GM12878 (cell line): ENCODE results near the gene ADAM30. TPM values are rescaled to one million over a fixed set of nuclear protein-coding genes. Genes with fewer than 3 reads are reported as not detected.

Experiments
- ATAC-seq: fragments of 200-7000 bp; cut with Tn5 transposase; 3 replicates; pipeline ENCODE4 v1.9.1; 2020; ENCODE audit warnings: mild to moderate bottlenecking, moderate library complexity
- BruUV-seq: library from RNA; stranded (reverse); fragments of 400-500 nt; replicated peaks from 2 replicates; lab custom pipeline; 2021; lab: Mats Ljungman, UMichigan
- CTCF ChIA-PET: fragments of 300-600 bp; sonication (Branson Sonifier 250); formaldehyde crosslinking; extraction: SDS; loops from one replicate; lab custom pipeline; 2021; ENCODE audit warnings: inconsistent platforms; lab: Yijun Ruan, JAX
- POLR2A ChIA-PET: fragments of 350-600 bp; formaldehyde crosslinking; extraction: SDS; loops from one replicate; lab custom pipeline; 2021; ENCODE audit warnings: inconsistent platforms; lab: Charles Lee
- RAD21 ChIA-PET: fragments of 300-600 bp; sonication (Branson Sonifier 250); formaldehyde crosslinking; loops from one replicate; lab custom pipeline; 2023; ENCODE audit warnings: antibody characterized with exemption; ENCODE audit not compliant: unreplicated experiment; lab: Charles Lee
- SMC1A ChIA-PET: fragments of 300-600 bp; sonication (Branson Sonifier 250); formaldehyde crosslinking; loops from one replicate; lab custom pipeline; 2023; ENCODE audit not compliant: unreplicated experiment, uncharacterized antibody; lab: Charles Lee
- DNase-seq: peaks from one replicate; pipeline ENCODE4 v3.0.0-alpha.2; 2011; ENCODE audit warnings: low read depth, low spot score
- FAIRE-seq: peaks from 3 replicates; lab custom pipeline; 2011; peaks lifted over from hg19 to GRCh38; lab: Jason Lieb, UNC
- H2AFZ ChIP-seq: 2 replicates; pipeline ENCODE4 v1.6.0; 2011; ENCODE audit warnings: low read depth, low read length, control low read depth; ENCODE audit not compliant: control insufficient read depth
- H3K27ac ChIP-seq: 2 replicates; pipeline ENCODE4 v1.5.1; 2011; ENCODE audit warnings: control low read depth; ENCODE audit not compliant: control insufficient read depth, insufficient read depth
- H3K27me3 ChIP-seq, 2 experiments: replicated peaks in 1 of 2; 2 replicates each; pipeline versions ENCODE4 v1.6.0 to v1.6.1; 2011; ENCODE audit warnings: low read length in 1 of 2; ENCODE audit not compliant: control insufficient read depth in 2 of 2, insufficient read depth in 2 of 2
- H3K36me3 ChIP-seq, 2 experiments: 2 replicates each; pipeline ENCODE4 v1.5.1; 2011; ENCODE audit warnings: low read length in 1 of 2; ENCODE audit not compliant: control insufficient read depth in 2 of 2, insufficient read depth in 2 of 2
- H3K4me1 ChIP-seq: 2 replicates; pipeline ENCODE4 v1.6.1; 2011; ENCODE audit warnings: mild to moderate bottlenecking, low read length, moderate library complexity, mixed read lengths; ENCODE audit not compliant: control insufficient read depth, insufficient read depth
- H3K4me2 ChIP-seq: 2 replicates; pipeline ENCODE4 v1.6.0; 2011; ENCODE audit warnings: control low read depth; ENCODE audit not compliant: control insufficient read depth, insufficient read depth
- H3K4me3 ChIP-seq: fragments of 200-600 bp; sonication (generic); 2 replicates; pipeline ENCODE4 v1.5.1; 2016
- H3K79me2 ChIP-seq: 2 replicates; pipeline ENCODE4 v1.6.0; 2011; ENCODE audit warnings: low read length; ENCODE audit not compliant: control insufficient read depth, insufficient read depth
- H3K9ac ChIP-seq: 2 replicates; pipeline ENCODE4 v1.8.0; 2011; ENCODE audit warnings: low read length, control low read depth, mixed read lengths; ENCODE audit not compliant: control insufficient read depth, insufficient read depth
- H3K9me3 ChIP-seq: replicated peaks from 3 replicates; pipeline ENCODE4 v1.5.1; 2011; ENCODE audit warnings: mild to moderate bottlenecking, low read length; ENCODE audit not compliant: control insufficient read depth, insufficient read depth
- H4K20me1 ChIP-seq: 2 replicates; pipeline ENCODE4 v1.6.0; 2011; ENCODE audit not compliant: control insufficient read depth, insufficient read depth
- CHD4 ChIP-seq: fragments of 200-600 bp; sonication (generic); IDR thresholded peaks from 2 replicates; pipeline ENCODE4 v1.6.1; 2016; ENCODE audit warnings: mild to moderate bottlenecking
- NR2C1 ChIP-seq: fragments of 450-650 bp; IDR thresholded peaks from 2 replicates; pipeline ENCODE4 v1.6.1; 2017; ENCODE audit warnings: antibody characterized with exemption, mild to moderate bottlenecking, moderate library complexity
- TCF7 ChIP-seq: IDR thresholded peaks from 2 replicates; pipeline ENCODE4 v1.6.1; 2014; ENCODE audit warnings: antibody characterized with exemption, borderline replicate concordance
- USF2 ChIP-seq: IDR thresholded peaks from 2 replicates; pipeline ENCODE4 v1.6.1; 2011; ENCODE audit warnings: low read depth, low read length, improper control_type of control experiment, borderline replicate concordance
- YBX1 ChIP-seq: fragments of 450-650 bp; IDR thresholded peaks from 2 replicates; pipeline ENCODE4 v1.6.1; 2016; ENCODE audit warnings: antibody characterized with exemption
- ZNF217 ChIP-seq: fragments of 450-650 bp; IDR thresholded peaks from 2 replicates; pipeline ENCODE4 v1.6.1; 2017; ENCODE audit warnings: antibody characterized with exemption, mild to moderate bottlenecking
- WGBS: methylation state at CpG from one replicate; pipeline ENCODE4 v1.1.6; 2016; ENCODE audit warnings: low lambda C conversion rate; ENCODE audit not compliant: insufficient replicate concordance, insufficient coverage; ENCODE audit errors: missing lambda C conversion rate; 5-methylcytosine and 5-hydroxymethylcytosine counted together
- in situ Hi-C: fragments of 300-500 bp; cut with MboI; formaldehyde crosslinking; loops from 9 replicates; pipeline ENCODE4 v1.14.3; 2018; ENCODE audit warnings: mixed read lengths
- intact Hi-C: fragments of 100-400 bp; cut with micrococcal nuclease; formaldehyde crosslinking; loops from one replicate; pipeline ENCODE4 v1.14.2; 2022; ENCODE audit not compliant: unreplicated experiment
- polyA plus RNA-seq, 11 experiments: library from polyadenylated mRNA; depleted of rRNA in 4 of 11; unstranded in 6 of 11; stranded (reverse) in 5 of 11; fragments of >200 nt; fragmentation: Nextera tagmentation in 4 of 11; fragmentation: Illumina TruSeq in 1 of 11; extraction: Ambion mirVana in 4 of 11; extraction: Trizol in 1 of 11; gene quantifications; 1 replicate in 1 of 11; 2 replicates in 10 of 11; pipeline versions ENCODE4 v1.2.1 to v1.2.3, GENCODE V29; 2011 to 2016; ENCODE audit warnings: inconsistent platforms in 2 of 11, missing spikeins in 2 of 11, low read depth in 1 of 11
- total RNA-seq, 4 experiments: library from RNA; depleted of rRNA in 3 of 4; stranded (reverse); fragments of >200 nt in 3 of 4; fragmentation: Illumina TruSeq in 1 of 4; extraction: Trizol in 1 of 4; gene quantifications; 2 replicates each; pipeline versions ENCODE4 v1.2.1 to v1.2.3, GENCODE V29; 2013 to 2021
- TF ChIP-seq, protein P1 (sequence below): fragments of 450-650 bp; IDR thresholded peaks from 2 replicates; pipeline ENCODE4 v1.6.1; 2016; ENCODE audit warnings: mild to moderate bottlenecking, moderate library complexity, borderline replicate concordance

Gene ADAM30
- total and polyA plus RNA-seq, 10 of the 15 experiments (the other 5 are each of a cell fraction or from before 2014, with no cell fraction given): not detected

DNA sequence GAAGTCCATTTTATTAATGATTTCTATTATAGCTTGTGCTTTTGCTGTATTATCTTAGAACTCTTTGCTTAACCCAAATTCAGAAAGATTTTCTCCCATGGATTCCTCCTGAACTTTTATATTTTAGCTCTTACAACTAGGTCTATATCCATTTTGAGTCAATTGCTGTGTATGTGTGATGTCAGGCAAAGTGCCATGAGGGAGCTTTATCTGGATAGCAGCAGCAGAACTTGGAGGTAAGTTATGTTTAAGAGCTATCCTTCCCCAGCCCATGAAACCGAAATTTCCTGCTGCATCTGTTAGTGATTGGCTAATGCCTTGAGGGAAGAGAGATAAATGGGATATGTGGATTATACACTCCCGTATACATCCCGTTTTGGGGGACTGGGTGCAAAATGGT, 29.9 kb downstream of the ADAM30 start (continued):
- TF ChIP-seq USF2: no peak
- TF ChIP-seq, protein P1, sequence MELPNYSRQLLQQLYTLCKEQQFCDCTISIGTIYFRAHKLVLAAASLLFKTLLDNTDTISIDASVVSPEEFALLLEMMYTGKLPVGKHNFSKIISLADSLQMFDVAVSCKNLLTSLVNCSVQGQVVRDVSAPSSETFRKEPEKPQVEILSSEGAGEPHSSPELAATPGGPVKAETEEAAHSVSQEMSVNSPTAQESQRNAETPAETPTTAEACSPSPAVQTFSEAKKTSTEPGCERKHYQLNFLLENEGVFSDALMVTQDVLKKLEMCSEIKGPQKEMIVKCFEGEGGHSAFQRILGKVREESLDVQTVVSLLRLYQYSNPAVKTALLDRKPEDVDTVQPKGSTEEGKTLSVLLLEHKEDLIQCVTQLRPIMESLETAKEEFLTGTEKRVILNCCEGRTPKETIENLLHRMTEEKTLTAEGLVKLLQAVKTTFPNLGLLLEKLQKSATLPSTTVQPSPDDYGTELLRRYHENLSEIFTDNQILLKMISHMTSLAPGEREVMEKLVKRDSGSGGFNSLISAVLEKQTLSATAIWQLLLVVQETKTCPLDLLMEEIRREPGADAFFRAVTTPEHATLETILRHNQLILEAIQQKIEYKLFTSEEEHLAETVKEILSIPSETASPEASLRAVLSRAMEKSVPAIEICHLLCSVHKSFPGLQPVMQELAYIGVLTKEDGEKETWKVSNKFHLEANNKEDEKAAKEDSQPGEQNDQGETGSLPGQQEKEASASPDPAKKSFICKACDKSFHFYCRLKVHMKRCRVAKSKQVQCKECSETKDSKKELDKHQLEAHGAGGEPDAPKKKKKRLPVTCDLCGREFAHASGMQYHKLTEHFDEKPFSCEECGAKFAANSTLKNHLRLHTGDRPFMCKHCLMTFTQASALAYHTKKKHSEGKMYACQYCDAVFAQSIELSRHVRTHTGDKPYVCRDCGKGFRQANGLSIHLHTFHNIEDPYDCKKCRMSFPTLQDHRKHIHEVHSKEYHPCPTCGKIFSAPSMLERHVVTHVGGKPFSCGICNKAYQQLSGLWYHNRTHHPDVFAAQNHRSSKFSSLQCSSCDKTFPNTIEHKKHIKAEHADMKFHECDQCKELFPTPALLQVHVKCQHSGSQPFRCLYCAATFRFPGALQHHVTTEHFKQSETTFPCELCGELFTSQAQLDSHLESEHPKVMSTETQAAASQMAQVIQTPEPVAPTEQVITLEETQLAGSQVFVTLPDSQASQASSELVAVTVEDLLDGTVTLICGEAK: no peak
- TF ChIP-seq, all 136 proteins: peak for 0

DNA sequence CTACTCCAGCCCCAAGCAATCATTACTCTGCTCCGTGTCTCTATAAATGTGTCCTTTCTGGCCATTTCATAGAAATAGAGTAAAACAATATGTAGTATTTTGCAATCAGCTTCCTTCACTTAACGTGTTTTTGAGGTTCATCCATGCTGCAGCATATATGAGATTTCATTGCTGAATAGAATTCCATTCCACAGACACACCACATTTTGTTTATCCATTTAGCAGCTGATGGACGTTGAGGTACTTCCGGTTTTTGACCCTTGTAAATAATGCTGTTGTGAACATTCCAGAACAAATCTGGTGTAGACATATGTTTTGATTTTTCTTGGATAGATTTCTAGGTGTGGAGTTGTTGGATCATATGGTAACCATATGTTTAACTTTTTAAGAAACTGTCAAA, 30.7 kb downstream of the ADAM30 start:
- no peaks in the 10 kb centered on the region for H3K9me3 ChIP-seq
- no TSS peak for BruUV-seq
- 4% methylated on average over 4 of the region's 4 CpGs for WGBS
- CTCF ChIA-PET: interaction anchor here (1.0 to 1.2 kb wide), 3 partner anchors 8 to 18 kb away, joined by 3 to 5 read pairs (median 4); no protein-coding TSS in a partner anchor
- no peak overlapping the region for H3K27ac ChIP-seq
- POLR2A ChIA-PET: no interaction called here
- in situ Hi-C loops: no loop called here
- H3K9ac ChIP-seq: no peak overlapping the region
- H3K4me1 ChIP-seq: no peaks in the 10 kb centered on the region
- no peak overlapping the region for H3K4me3 ChIP-seq
- no peaks in the 10 kb centered on the region for H3K36me3 ChIP-seq
- no peaks in the 10 kb centered on the region for H3K79me2 ChIP-seq
- H2AFZ ChIP-seq: no peak overlapping the region
- RAD21 ChIA-PET: no interaction called here
- SMC1A ChIA-PET: no interaction called here
- no peak for FAIRE-seq
- no peak overlapping the region for H3K4me2 ChIP-seq
- no peak for ATAC-seq
- TF ChIP-seq TCF7 (no peak), YBX1 (no peak), ZNF217 (no peak), NR2C1 (no peak), CHD4 (no peak)
- TF ChIP-seq, all 136 proteins: peak for 0
- Histone ChIP-seq H3K27me3 (no peaks in the 10 kb centered on the region; a peak in 1 of 4 replicates), H4K20me1 (no peaks in the 10 kb centered on the region)
- no peak for DNase-seq
- intact Hi-C loops: no loop called here
